Measurements from ENCODE around the gene CHMP4A. TPM values are rescaled to one million over a fixed set of nuclear protein-coding genes. Genes with fewer than 3 reads are reported as not detected.

The CHMP4A gene
- total and polyA plus RNA-seq, 2 of the 13 experiments (the other 11 are each of a cell fraction or from before 2014, with no cell fraction given) = 83.6 to 113 TPM

DNA sequence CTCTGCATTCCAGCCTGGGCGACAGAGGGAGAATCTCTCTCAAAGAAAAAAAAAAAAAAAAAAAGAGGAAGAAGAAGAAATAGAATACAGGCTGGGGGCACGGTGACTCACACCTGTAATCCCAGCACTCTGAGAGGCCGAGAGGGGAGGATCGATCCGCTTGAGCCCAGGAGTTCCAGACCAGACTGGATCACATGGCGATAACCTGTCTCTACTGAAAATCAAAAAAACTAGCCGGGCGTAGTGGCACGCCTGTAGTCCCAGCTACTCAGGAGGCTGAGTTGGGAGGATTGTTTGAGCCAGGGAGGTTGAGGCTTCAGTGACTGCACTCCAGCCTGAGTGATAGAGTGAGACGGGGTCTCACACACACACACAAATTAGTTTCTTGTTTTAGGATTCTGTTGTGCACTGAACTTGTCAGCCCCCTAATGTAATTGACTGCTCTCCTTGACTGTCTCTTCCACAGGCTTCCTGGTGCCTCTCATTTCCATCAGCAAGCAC is 30.1 kb upstream of the CHMP4A start (continued):
- TF ChIP-seq MEIS1 (CRISPR knock-in tag; IDR thresholded peaks at IDR 0.05; ENCODE audit: borderline replicate concordance) (no peak), YEATS2 (CRISPR knock-in tag; IDR thresholded peaks at IDR 0.05; ENCODE audit: borderline replicate concordance) (no peak), AGO2 (optimal IDR thresholded peaks at IDR 0.05; ENCODE audit: low read depth, low read length) (no peak), ZBTB21 (CRISPR knock-in tag; IDR thresholded peaks at IDR 0.05) (no peak), ATF1 (CRISPR knock-in tag; IDR thresholded peaks at IDR 0.05) (no peak), IKZF4 (CRISPR knock-in tag; IDR thresholded peaks at IDR 0.05; ENCODE audit: borderline replicate concordance, low read depth, not compliant biosample characterization) (no peak), ZNF547 (CRISPR knock-in tag; IDR thresholded peaks at IDR 0.05) (no peak), CEBPB (IDR thresholded peaks at IDR 0.05; ENCODE audit: borderline replicate concordance, low read depth, low read length) (no peak), ARHGAP35 (CRISPR knock-in tag; IDR thresholded peaks at IDR 0.05; ENCODE audit: borderline replicate concordance) (no peak), RBM22 (optimal IDR thresholded peaks at IDR 0.05; ENCODE audit: low read length) (no peak), PHF20 (CRISPR knock-in tag; IDR thresholded peaks at IDR 0.05) (no peak), MYC (CRISPR knock-in tag; IDR thresholded peaks at IDR 0.05; ENCODE audit: borderline replicate concordance) (no peak), ZNF33B (CRISPR knock-in tag; IDR thresholded peaks at IDR 0.05) (no peak), ZNF333 (CRISPR knock-in tag; IDR thresholded peaks at IDR 0.05; ENCODE audit: borderline replicate concordance) (peak; percentile 87), ZNF652 (CRISPR knock-in tag; IDR thresholded peaks at IDR 0.05; ENCODE audit: borderline replicate concordance, low read depth) (no peak), CCDC6 (CRISPR knock-in tag; IDR thresholded peaks at IDR 0.05) (no peak), HNF4G (IDR thresholded peaks at IDR 0.05; ENCODE audit: borderline replicate concordance, low read depth, low read length) (no peak), HNF4G (CRISPR knock-in tag; IDR thresholded peaks at IDR 0.05; ENCODE audit: borderline replicate concordance, low read depth) (no peak), EZH2 (conservative IDR thresholded peaks at IDR 0.05; ENCODE audit: low read depth, low read length) (no peak), ZNF136 (CRISPR knock-in tag; IDR thresholded peaks at IDR 0.05; ENCODE audit: low read depth) (no peak), ZNF432 (CRISPR knock-in tag; IDR thresholded peaks at IDR 0.05; ENCODE audit: borderline replicate concordance) (no peak), HOXD1 (CRISPR knock-in tag; IDR thresholded peaks at IDR 0.05) (no peak; the same call in 1 of the 2 replicates)
- TF ChIP-seq, protein P1, sequence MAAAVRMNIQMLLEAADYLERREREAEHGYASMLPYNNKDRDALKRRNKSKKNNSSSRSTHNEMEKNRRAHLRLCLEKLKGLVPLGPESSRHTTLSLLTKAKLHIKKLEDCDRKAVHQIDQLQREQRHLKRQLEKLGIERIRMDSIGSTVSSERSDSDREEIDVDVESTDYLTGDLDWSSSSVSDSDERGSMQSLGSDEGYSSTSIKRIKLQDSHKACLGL (CRISPR knock-in tag; IDR thresholded peaks at IDR 0.05) = no peak
- TF ChIP-seq, protein P2, sequence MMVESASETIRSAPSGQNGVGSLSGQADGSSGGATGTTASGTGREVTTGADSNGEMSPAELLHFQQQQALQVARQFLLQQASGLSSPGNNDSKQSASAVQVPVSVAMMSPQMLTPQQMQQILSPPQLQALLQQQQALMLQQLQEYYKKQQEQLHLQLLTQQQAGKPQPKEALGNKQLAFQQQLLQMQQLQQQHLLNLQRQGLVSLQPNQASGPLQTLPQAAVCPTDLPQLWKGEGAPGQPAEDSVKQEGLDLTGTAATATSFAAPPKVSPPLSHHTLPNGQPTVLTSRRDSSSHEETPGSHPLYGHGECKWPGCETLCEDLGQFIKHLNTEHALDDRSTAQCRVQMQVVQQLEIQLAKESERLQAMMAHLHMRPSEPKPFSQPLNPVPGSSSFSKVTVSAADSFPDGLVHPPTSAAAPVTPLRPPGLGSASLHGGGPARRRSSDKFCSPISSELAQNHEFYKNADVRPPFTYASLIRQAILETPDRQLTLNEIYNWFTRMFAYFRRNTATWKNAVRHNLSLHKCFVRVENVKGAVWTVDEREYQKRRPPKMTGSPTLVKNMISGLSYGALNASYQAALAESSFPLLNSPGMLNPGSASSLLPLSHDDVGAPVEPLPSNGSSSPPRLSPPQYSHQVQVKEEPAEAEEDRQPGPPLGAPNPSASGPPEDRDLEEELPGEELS (CRISPR knock-in tag; IDR thresholded peaks at IDR 0.05) = peak; percentile 7; the same call in 1 of the 2 replicates
- TF ChIP-seq, protein P3, sequence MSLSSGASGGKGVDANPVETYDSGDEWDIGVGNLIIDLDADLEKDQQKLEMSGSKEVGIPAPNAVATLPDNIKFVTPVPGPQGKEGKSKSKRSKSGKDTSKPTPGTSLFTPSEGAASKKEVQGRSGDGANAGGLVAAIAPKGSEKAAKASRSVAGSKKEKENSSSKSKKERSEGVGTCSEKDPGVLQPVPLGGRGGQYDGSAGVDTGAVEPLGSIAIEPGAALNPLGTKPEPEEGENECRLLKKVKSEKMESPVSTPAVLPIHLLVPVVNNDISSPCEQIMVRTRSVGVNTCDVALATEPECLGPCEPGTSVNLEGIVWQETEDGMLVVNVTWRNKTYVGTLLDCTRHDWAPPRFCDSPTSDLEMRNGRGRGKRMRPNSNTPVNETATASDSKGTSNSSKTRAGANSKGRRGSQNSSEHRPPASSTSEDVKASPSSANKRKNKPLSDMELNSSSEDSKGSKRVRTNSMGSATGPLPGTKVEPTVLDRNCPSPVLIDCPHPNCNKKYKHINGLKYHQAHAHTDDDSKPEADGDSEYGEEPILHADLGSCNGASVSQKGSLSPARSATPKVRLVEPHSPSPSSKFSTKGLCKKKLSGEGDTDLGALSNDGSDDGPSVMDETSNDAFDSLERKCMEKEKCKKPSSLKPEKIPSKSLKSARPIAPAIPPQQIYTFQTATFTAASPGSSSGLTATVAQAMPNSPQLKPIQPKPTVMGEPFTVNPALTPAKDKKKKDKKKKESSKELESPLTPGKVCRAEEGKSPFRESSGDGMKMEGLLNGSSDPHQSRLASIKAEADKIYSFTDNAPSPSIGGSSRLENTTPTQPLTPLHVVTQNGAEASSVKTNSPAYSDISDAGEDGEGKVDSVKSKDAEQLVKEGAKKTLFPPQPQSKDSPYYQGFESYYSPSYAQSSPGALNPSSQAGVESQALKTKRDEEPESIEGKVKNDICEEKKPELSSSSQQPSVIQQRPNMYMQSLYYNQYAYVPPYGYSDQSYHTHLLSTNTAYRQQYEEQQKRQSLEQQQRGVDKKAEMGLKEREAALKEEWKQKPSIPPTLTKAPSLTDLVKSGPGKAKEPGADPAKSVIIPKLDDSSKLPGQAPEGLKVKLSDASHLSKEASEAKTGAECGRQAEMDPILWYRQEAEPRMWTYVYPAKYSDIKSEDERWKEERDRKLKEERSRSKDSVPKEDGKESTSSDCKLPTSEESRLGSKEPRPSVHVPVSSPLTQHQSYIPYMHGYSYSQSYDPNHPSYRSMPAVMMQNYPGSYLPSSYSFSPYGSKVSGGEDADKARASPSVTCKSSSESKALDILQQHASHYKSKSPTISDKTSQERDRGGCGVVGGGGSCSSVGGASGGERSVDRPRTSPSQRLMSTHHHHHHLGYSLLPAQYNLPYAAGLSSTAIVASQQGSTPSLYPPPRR (CRISPR knock-in tag; IDR thresholded peaks at IDR 0.05; ENCODE audit: borderline replicate concordance) = no peak

Measured in HepG2 (cell line).